GM12874 (cell line): ENCODE results near the gene VPS37B.

Source experiments
- CTCF ChIP-seq: IDR thresholded peaks from 2 replicates; pipeline ENCODE4 v1.5.1; 2011; ENCODE audit warnings: low read depth, mild to moderate bottlenecking, control low read depth, low read length, moderate library complexity; ENCODE audit not compliant: insufficient read depth

The VPS37B gene

GRCh38 chr12:122860040-122860853, 35.7 kb downstream of the VPS37B start:
- TF ChIP-seq CTCF, result peak; percentile 96

- TF ChIP-seq CTCF, result no peak
Measured at GRCh38 chr12:122859303-122860039, 36.5 kb downstream of the VPS37B start.

- no peak for TF ChIP-seq CTCF
Measured at GRCh38 chr12:122858591-122859302, 37.2 kb downstream of the VPS37B start.

- no peak for TF ChIP-seq CTCF
Measured at GRCh38 chr12:122858171-122858570, 37.8 kb downstream of the VPS37B start.

- TF ChIP-seq CTCF, result no peak
Measured at GRCh38 chr12:122856999-122857671, 38.8 kb downstream of the VPS37B start.

- no peak for TF ChIP-seq CTCF
Measured at GRCh38 chr12:122855928-122856831, 39.7 kb downstream of the VPS37B start.
